DMS79 (cell line): Measurements from ENCODE around the gene RCN1.
"Not testable (repeated sequence)": the region's sequence is repeated elsewhere in the genome, so short reads cannot be mapped to it uniquely, and the experiment has no call there.

Experiments
- DNase-seq: peaks from one replicate; lab custom pipeline; 2025; lab: John Stamatoyannopoulos, UW

Gene RCN1

DNA sequence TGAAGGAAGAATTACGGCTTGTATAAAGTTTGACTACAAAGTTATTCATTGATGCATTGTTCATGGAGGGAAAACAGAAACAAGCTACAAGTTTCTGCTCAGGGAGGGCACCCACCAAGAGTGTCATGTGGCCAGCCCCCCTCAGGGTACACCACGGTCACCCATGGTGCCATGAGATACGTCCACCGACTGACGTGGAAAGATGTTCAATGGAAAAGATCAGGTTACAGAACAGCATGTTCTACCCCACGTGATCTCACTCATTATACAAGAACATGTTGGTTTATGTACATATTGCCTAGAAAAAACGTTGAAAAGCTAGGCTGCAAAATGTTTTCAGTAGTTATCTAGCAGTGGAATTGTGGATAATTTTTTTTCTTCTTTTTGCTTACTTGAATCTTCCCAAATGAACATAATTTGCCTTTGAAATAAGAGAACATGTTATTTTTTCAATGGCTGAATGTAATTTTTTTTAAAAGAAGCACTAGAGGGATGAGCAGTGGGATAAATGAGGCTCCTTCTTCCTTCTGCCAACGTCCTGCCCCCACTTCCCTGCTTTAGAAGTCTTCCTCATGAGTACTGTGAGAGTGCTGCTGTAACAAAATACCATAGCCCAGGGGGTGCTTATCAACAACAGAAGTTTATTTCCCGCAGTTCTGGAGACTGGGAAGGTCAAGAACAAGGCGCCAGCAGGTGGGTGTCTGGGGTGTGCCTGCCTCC is 22.5 kb downstream of the RCN1 start:
- DNase-seq, result no peak

DNA sequence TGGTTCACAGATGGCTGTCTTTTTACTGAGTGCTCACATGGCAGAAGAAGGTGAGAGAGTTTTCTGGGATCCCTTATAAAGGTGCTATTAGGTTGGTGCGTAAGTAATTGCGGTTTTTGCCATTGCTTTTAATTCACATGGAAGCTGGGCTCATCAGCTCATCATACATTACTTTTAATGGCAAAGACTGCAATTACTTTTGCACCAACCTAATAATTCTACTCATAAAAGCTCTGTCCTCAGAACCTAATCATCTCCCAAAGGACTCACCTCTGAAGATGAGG is 23.0 kb downstream of the RCN1 start:
- DNase-seq, result no peak

DNA sequence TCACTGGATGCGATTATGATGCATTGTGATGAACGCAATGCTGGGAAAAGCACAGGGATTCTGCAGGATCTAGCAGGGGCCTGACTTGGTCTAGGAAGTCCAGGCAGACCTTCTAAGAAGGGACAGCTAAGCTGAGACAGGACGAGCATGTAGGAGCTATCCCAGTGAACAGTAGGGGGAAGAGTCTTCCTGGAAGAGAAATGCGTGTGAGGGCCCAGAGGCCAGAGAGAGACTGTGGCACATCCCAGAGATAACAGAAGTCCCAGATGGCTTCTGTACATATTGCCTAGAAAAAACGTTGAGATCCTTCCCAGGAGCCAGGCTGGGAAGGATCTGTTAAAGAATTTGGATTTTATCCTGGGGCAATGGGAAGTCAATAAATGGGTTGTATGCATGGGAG is 24.6 kb downstream of the RCN1 start:
- no peak for DNase-seq

DNA sequence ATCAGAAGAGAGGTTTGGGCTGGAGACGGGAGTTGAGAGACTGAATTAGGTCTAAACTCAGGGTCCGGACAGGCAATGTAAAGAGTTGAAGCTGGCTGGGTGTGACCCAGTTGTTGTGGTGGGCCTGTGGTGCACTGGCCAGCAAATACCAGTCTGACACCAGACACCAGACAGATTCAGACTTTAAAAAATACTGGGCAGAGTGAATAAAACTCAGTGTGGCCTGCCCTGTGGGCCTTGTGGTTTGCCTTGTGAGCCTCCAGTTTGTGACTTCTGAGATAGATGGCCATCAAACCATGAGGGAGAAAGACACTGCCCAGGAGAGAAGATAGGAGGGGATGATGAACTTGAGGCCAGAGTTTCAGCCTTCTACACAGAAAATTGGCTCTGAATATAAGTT is 25.8 kb downstream of the RCN1 start:
- DNase-seq, result no peak

DNA sequence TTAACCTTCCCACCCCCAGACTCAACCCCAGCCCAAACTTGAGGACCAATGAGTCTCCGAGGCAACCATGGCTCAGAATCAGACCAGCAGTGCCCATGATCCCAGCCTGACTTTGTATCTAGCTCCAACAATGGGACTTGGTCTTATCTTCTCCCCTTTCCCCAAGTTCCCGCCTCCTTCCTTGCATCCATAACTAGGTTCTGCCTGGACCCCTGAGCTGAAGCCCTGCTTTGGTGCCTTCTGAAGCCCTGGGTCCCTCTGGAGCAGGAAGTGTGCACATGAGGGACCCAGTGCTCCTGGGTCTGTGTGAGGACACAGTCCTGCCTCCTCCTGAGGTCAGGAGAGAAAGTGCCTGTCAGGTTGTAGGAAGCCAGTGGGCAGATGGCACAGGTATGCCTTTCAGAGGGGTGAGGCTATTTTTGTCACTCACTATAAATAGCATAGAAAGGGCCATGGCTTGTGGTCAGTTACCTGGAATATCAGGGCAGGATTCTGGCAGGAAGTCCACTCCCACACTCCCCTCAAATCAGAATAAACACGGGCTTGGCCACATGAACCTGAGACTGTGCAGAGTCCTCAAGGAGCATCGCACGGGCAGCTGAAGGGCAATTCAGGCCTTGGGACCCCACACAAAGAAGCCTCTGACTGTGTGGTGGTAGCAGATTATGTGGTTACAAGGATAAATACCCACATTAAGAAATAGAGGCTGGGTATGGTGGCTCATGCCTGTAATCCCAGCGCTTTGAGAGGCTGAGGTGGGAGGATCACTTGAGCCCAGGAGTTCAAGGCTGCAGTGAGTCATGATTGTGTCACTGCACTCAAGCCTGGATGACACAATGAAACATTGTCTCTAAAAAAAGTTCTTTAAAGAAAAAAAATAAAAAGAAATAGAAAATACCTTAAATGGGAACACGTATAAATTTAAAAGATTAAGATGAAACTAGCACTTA is 27.4 kb downstream of the RCN1 start:
- DNase-seq, result no peak

DNA sequence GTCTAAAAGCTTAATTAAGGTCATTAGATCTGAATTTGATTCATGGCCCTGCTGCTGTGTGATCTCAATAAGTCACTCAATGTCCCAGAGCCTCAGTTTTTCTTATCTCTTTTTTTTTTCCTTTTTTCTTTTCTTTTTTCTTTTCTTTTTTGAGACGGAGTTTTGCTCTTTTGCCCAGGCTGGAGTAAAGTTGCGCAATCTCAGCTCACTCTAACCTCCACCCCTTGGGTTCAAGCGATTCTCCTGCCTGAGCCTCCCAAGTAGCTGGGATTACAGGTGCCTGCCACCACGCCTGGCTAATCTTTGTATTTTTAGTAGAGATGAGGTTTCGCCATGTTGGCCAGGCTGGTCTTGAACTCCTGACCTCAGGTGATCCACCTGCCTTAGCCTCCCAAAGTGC is 28.3 kb downstream of the RCN1 start:
- not testable (repeated sequence) for DNase-seq

DNA sequence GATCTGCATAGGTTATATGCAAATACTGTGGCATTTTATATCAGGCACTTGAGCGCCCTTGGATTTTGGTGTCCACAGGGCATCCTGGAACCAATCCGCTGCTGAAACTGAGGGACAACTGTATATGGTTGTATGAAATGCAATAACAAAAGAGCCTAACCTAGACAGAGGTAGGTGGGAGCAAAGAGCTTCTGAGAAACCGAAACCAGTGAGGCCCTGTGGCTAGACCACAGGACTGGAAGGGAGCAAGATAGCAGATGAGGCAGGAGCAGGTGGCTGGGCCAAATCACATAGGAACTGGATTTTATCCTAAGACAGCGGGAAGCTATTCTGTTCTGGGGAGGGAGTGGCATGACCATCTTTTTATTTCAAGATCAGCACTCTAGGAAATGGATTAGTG is 30.1 kb downstream of the RCN1 start:
- DNase-seq, result no peak

DNA sequence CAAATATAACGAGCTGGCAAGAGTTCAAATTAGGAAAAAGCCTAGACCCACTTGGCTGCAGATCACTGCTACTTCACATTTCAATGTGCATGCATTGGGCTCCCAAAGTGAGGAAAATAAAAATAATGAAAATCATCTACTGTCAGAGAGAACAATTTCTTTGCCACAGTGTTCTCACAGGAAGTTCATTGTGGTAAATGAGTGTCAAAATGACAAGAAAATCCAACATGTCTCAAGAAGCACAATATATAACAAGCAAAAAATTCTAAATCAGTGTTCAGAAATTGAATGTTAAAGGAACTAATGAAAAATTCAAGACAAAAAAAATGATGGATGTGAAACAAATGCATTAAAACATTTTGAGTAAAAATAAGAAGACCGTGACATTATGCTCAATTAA is 31.3 kb downstream of the RCN1 start:
- no peak for DNase-seq

DNA sequence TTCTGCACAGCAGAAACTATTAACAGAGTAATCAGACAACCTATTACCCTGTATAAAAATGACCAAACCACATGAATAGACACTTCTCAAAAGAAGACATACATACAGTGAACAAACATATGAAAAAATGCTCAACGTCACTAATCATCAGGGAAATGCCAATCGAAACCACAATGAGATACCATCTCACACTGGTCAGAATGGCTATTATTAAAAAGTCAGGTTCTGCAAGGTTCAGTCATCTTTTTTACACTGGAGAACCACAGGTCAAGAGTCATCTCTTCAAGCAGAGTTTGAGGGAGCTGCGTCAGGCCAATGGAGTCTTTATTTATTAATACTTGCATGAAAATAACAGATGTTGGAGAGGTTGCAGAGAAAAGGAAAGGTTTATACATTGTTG is 40.4 kb downstream of the RCN1 start:
- DNase-seq, result no peak

DNA sequence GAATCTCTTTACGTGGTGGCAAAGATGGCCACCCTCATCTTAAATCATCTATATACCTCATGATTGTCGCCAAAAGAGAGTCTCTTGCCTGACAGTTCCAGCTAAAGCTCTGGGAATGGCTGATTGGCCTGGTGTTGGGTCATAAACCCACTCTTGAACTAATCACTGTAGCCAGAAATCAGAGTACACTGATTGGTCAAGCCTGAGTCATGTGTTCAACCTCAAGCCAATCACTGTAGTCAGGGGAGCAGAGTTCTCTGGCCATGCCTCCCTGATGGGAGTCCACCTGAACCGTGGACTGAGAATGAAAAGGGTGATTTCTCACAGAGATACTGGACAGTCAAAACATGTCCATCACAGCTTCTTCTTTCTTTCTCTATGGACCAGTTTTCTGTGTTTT is 45.8 kb downstream of the RCN1 start:
- DNase-seq, result no peak

DNA sequence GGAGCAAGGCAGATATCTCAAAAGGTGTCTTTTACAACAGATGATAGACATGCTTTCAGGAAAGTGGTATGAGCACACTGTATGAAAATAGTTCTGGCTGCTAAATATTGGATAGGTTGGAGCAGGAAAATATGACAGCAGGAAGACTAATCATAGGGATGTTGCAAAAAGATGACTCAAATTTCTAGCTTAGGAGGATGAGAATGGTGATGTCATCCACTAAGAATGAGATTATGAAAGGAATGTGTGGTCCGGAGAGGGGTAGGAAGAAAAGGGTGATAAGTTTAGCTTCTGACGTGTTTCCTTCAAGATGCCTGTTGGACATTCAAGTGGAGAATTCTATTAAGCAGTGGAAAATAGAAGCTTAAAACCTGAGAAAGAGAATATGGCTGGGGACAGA is 46.4 kb downstream of the RCN1 start:
- no peak for DNase-seq

DNA sequence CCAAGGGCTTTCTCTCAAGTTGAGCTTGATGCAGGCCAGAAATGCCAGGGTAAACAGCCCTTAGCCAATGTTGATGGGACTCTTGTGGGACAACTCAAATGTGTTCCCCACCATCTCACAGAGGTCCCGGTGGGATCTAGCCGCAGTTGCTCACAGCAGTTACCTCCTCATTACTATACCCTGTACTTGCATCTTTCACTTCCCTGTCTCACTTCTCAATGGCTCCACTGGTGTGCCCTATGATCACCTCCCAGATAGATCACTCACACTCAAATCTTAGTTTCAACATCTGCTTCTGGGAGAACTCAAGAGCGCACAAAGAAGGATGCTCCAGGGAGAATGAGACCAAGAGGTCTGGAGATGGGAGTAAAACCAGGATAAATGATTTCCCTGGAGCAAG is 47.0 kb downstream of the RCN1 start:
- no peak for DNase-seq

DNA sequence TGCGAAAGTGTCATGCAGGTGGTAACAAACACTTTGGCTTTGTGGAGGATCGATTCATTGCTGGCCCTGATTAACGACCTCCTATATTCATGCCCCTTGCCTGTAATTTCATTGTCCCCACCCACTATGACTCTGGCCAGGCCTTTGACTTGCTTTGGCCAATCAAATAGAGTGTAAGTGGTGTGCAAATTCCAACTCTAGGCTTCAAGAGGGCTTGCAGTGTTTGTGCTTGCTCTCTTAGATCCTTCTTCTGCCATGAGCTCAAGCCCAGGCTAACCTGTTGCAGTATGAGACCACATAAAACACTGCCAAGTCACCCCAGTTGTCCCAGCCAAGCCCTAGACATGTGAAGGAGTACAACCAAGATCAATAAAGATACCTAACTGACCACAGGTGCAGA is 48.0 kb downstream of the RCN1 start:
- no peak for DNase-seq

DNA sequence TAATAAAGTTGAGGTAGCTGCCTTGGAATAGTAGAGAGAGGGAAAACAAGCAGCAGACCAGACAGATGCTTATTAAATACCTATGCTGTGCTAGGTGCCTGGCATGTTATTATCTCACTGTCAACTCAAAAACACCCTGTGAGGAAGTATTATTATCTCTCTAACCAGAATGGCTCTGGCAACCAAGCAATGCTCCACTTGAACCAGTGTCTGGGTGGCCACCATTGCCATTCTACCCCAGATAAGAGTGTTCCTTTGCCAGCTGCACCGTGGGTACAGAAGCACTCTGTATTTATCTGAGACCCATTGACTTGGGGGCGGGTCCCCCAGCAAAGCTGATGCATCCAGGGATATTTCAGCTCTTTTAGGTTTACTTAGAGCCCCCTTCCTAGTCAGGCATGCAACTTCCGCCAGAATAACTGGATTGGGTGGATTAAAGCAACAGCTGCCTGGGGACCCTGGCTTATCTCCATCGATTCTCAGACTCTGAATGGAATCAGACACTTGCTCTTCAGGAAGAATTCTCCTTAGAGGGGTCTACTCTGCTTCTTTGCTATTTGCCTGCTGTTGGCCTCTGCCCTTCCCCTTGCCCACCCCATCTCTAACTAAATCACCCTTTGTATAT is 49.1 kb downstream of the RCN1 start:
- no peak for DNase-seq

DNA sequence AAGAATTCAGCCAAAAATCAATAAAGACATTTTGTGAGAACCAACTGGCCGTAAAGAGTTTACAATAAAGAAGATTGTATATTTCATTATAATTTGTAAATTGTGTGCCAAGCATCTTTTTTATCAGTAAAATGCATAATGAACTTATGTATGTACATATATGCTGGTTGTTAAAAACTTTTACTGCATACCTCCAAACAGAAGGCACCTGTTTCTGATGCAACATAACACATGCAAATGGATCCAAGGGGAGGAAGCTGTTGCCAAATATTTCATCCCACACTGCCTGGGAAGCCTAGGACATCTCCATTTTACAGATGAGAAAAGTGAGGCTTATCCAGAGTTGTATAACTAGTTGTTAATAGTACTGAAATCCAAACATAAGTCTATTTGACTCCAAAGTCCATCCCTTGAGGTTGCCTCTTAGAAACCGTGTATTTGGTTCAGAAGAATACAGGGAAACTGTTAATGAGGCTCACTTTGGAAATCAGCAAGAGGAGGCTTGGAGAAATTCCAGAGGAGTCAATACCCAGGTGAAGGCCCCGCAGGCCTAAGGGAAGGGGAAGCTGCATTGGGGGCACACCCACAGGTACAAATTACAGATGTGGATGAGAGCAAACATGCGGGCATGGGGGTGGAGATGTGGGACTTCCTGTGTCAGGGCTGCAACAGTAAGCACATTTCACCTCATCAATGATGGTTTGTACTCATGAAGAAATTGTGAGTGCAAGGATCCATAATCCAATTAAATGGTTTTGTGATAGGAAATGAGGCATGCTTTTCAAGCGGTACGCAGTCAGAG is 51.1 kb downstream of the RCN1 start:
- no peak for DNase-seq

DNA sequence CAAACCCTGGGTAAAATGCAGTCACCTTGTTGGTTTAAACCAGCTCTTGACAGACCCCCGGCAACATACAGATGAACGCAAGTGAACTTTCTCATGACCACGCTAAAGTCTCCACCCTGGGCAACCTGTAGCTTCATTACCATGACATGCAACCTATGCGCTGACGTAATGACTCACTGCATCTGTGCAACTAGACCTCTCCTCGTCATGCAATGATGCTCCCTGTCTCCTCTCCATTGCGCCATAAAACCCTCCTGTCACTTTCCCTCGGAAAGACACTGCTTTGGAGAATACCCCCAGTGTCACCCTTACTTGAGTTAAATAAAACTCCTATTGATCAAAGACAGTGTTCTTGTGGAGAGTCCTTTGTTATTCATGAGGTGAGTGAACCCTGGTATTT is 52.5 kb downstream of the RCN1 start:
- no peak for DNase-seq

DNA sequence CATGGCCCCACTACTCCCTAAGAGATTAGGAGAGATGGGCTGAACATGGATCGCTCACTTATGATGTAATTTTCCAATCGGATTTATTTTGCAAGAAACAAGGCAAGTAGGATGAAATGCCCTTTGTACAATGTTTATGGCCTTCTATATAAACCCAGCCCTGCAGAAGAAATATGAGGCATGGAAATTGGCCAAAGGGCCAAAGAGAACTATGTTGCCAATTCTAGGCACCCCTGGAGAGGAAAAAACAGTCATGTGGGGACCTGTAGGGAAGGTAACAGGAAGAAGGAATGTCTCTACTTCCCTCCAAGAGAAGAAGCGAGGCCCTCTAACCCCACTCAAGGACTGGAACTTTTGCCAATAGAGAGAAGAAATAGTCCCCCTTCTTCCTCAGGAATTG is 54.4 kb downstream of the RCN1 start:
- DNase-seq, result no peak

DNA sequence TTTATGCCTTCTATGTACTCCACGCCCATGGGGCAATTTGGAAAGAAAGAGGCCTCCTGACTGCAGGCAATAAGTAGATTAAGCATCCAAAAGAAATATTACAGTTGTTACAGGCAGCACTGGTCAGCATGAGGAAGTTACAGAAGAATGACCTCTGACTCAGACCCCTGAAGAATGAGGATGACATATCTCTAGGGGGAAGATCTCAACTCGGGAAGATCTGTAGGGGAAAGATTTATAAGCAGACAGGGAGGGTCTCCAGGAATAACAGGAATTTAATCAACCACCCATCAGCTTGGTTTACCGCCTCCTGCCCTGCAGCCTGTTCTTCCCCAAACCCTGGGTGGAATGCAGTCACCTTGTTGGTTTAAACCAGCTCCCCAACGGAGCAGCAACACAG is 58.0 kb downstream of the RCN1 start:
- no peak for DNase-seq

DNA sequence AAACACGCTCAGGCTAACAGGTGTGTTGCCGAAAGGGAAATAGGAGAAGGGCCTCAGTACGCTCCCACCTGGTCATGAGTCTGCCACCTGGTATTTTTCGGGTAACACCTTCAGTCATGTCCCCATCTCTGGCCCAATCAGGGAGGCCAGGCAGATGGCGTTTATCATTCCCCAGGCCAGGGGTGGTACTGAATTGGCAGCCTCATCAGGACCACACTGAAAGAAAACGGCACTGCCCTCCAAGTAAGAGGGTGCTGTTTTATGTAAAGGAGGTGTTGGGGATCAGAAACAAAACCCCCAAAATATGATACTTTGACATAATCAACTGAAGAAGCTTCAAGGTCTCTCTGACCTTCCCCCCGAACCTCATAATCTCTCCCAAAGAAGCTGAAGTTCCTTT is 58.9 kb downstream of the RCN1 start:
- DNase-seq, result no peak

DNA sequence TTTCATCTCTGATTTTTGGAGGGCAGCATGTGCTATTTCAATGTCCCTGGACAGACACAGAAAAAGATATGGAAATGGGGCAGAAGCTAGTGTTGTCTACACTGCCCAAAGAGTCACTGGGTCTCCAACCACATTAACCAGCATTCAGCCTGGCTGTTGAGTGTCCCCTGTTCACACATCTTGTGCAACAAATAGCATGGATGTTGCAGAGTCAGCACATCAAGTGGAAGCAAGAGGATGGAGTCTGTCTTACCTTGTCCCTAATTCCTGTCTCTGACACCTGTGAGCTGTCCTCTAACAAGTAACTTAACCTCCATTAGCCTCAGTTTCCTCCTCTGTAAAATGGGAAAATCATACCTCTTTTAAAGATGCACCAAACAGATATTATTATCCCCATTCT is 60.2 kb downstream of the RCN1 start:
- no peak for DNase-seq

DNA sequence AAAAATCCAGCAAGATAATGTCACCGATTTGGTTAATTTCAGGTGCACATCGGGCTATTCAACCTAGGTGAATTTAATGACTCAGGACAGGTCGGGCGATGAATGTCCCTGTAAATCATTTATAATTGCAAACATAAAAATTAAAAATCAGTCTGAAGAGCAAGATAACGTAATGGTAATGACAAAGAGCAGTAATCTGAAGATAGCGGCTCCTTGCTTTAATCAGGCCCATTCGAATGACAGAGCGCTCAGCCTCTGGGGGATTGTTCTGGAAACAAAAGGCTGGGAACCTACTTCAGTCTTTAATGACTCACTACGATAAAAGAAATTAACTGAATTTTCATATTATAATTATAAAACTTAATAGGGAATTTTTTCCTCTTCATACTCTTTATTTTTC is 61.3 kb downstream of the RCN1 start:
- no peak for DNase-seq

DNA sequence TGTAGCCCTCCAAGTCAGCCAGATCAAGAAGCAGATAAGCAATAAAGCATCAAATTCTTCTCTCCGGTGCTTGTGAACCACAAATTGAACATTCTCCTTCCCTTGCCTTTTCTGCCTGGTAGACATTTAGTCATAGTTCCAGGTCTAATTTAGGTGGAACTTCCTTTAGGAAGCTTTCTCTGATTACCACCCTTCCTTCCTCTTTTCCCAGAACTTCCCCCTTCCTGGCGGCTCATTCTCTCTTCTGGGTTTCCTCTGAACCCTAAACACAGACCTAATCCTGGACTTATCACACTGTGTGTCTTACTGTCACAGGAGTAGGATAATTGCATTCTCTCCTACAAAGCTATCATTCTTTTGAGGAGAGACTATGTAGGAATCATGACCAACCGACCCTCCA is 61.9 kb downstream of the RCN1 start:
- DNase-seq, result no peak

DNA sequence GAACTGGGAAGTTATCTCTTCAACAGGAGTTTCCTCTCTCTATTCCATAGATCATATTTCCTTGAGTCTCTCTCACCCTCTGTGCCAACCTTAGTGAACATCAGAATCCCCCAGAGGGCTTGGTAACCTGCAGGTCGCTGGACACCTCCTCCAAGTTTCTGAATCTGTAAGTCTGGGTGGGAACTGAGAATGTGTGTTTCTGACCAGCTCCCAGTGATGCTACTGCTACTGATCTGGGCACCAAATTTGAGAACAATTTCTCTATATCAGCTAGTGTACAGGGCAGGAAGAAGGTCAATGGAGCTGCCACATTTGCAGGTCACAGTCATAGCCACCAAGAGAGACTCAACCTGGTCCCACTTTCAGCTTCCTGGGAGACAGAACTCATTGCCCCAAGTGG is 62.9 kb downstream of the RCN1 start:
- DNase-seq, result no peak
